Endothelial cell of umbilical vein (primary cell): ENCODE results near the gene COL5A3. TPM values are rescaled to one million over a fixed set of nuclear protein-coding genes. Genes with fewer than 3 reads are reported as not detected.
A peak's percentile ranks its signal among the peaks of the same experiment; 100 is the strongest.

Experiments used
- BruUV-seq: library from RNA; stranded (reverse); fragments of 400-500 nt; replicated peaks from 2 replicates; lab custom pipeline; 2021; lab: Mats Ljungman, UMichigan
- CTCF ChIA-PET: fragments of 300-600, 350-600 bp; sonication (Branson Sonifier 250); formaldehyde crosslinking; loops from one replicate; lab custom pipeline; 2021; ENCODE audit warnings: antibody characterized with exemption, inconsistent platforms; lab: Charles Lee
- POLR2A ChIA-PET: fragments of 300-600, 350-600 bp; sonication (Branson Sonifier 250); formaldehyde crosslinking; loops from one replicate; lab custom pipeline; 2021; ENCODE audit warnings: antibody characterized with exemption, inconsistent platforms; lab: Charles Lee
- DNase-seq: peaks from one replicate; pipeline ENCODE4 v3.0.0-alpha.2; 2011; ENCODE audit warnings: low read depth, low spot score
- FAIRE-seq: peaks from 2 replicates; lab custom pipeline; 2011; peaks lifted over from hg19 to GRCh38; lab: Jason Lieb, UNC
- H2AFZ ChIP-seq: 2 replicates; pipeline ENCODE4 v1.6.0; 2012; ENCODE audit warnings: low read depth, low read length, control low read depth, inconsistent platforms
- H3K27ac ChIP-seq: 2 replicates; pipeline ENCODE4 v1.5.1; 2011; ENCODE audit warnings: low read depth, mild to moderate bottlenecking, control low read depth, low read length, moderate library complexity; ENCODE audit not compliant: insufficient read depth
- H3K27me3 ChIP-seq, 2 experiments: 2 replicates each; pipeline versions ENCODE4 v1.6.0 to v1.6.1; 2011; ENCODE audit warnings: low read length in 2 of 2, mixed read lengths in 1 of 2; ENCODE audit not compliant: control insufficient read depth in 2 of 2, insufficient read depth in 2 of 2
- H3K36me3 ChIP-seq, 2 experiments: 2 replicates in 1 of 2; 3 replicates in 1 of 2; pipeline ENCODE4 v1.5.1; 2011; ENCODE audit warnings: low read length in 2 of 2, mild to moderate bottlenecking in 1 of 2, moderate library complexity in 1 of 2; ENCODE audit not compliant: control insufficient read depth in 2 of 2, insufficient read depth in 2 of 2; ENCODE audit errors: extremely low read depth in 1 of 2
- H3K4me1 ChIP-seq: 3 replicates; pipeline ENCODE4 v1.5.1; 2011; ENCODE audit warnings: mild to moderate bottlenecking, low read length; ENCODE audit not compliant: control insufficient read depth, insufficient read depth; ENCODE audit errors: extremely low read depth
- H3K4me2 ChIP-seq: 2 replicates; pipeline ENCODE4 v1.6.1; 2011; ENCODE audit warnings: low read length, control low read depth, mixed read lengths; ENCODE audit not compliant: insufficient read depth
- H3K4me3 ChIP-seq, 3 experiments: fragments of 200-600 bp in 1 of 3; sonication (generic), shearing (Covaris generic) in 1 of 3; replicated peaks in 1 of 3; 2 replicates each; pipeline ENCODE4 v1.5.1; 2011 to 2016; ENCODE audit warnings: control low read depth in 3 of 3, low read length in 3 of 3, mild to moderate bottlenecking in 2 of 3, inconsistent platforms in 1 of 3, low read depth in 1 of 3, moderate library complexity in 1 of 3; ENCODE audit not compliant: insufficient read depth in 1 of 3
- H3K79me2 ChIP-seq: 2 replicates; pipeline ENCODE4 v1.6.0; 2012; ENCODE audit warnings: low read length, inconsistent platforms; ENCODE audit not compliant: control insufficient read depth, insufficient read depth
- H3K9ac ChIP-seq: replicated peaks from 2 replicates; pipeline ENCODE3; 2011; ENCODE audit warnings: low read length, control low read depth; ENCODE audit not compliant: insufficient read depth; ENCODE audit errors: extremely low read depth
- H3K9me1 ChIP-seq: replicated peaks from 3 replicates; pipeline ENCODE4 v1.6.0; 2011; ENCODE audit warnings: mild to moderate bottlenecking, low read length; ENCODE audit not compliant: control insufficient read depth, insufficient read depth; ENCODE audit errors: extremely low read depth
- H3K9me3 ChIP-seq: replicated peaks from 2 replicates; pipeline ENCODE4 v1.5.1; 2012; ENCODE audit warnings: low read length, inconsistent platforms; ENCODE audit not compliant: control insufficient read depth, insufficient read depth
- H4K20me1 ChIP-seq: replicated peaks from 2 replicates; pipeline ENCODE3; 2011; ENCODE audit warnings: mild to moderate bottlenecking, low read length; ENCODE audit not compliant: control insufficient read depth, insufficient read depth; ENCODE audit errors: extremely low read depth
- CTCF ChIP-seq, 2 donors: IDR thresholded peaks; 1 replicate in 1 of 2; 2 replicates in 1 of 2; pipeline ENCODE4 v1.5.1; 2011; ENCODE audit warnings: low read length in 2 of 2, mild to moderate bottlenecking in 2 of 2, moderate library complexity in 2 of 2, control low read depth in 1 of 2, inconsistent platforms in 1 of 2, low read depth in 1 of 2; ENCODE audit not compliant: insufficient read depth in 1 of 2; ENCODE audit errors: extremely low read depth in 1 of 2
- EZH2 ChIP-seq: IDR thresholded peaks from 2 replicates; pipeline ENCODE4 v1.6.1; 2012; ENCODE audit warnings: borderline replicate concordance, low read depth, mild to moderate bottlenecking, moderate library complexity, low read length, inconsistent platforms; ENCODE audit not compliant: severe bottlenecking
- FOS ChIP-seq: IDR thresholded peaks from 2 replicates; pipeline ENCODE4 v1.6.1; 2011; ENCODE audit warnings: mild to moderate bottlenecking, low read length, moderate library complexity, borderline replicate concordance; ENCODE audit not compliant: insufficient read depth
- GATA2 ChIP-seq: IDR thresholded peaks from 2 replicates; pipeline ENCODE4 v1.7.0; 2011; ENCODE audit warnings: low read depth, mild to moderate bottlenecking, moderate library complexity, mixed read lengths, low read length; ENCODE audit not compliant: insufficient read length, insufficient read depth
- JUN ChIP-seq: IDR thresholded peaks from 2 replicates; pipeline ENCODE4 v1.6.1; 2011; ENCODE audit warnings: borderline replicate concordance, low read depth; ENCODE audit not compliant: insufficient read length, insufficient read depth
- MAX ChIP-seq: IDR thresholded peaks from 2 replicates; pipeline ENCODE4 v1.6.1; 2011; ENCODE audit not compliant: insufficient read depth, insufficient read length
- MYC ChIP-seq: IDR thresholded peaks from one replicate; pipeline ENCODE4 v1.6.1; 2011; ENCODE audit warnings: mild to moderate bottlenecking, low read depth, low read length
- POLR2AphosphoS5 ChIP-seq: IDR thresholded peaks from 2 replicates; pipeline ENCODE4 v1.6.1; 2012; ENCODE audit warnings: low read depth, mild to moderate bottlenecking, control low read depth, low read length, moderate library complexity; ENCODE audit not compliant: insufficient read depth
- dilution Hi-C: fragments of 300-500 bp; cut with MboI; formaldehyde crosslinking; loops from one replicate; pipeline ENCODE4 v1.15.0; 2019; ENCODE audit warnings: low sequenced_read_pairs; ENCODE audit not compliant: extremely low pct_ligation_motif_present
- intact Hi-C: fragments of 100-400 bp; cut with micrococcal nuclease; formaldehyde crosslinking; loops from one replicate; pipeline ENCODE4 v1.10.0; 2022
- polyA plus RNA-seq, 4 experiments: library from polyadenylated mRNA; depleted of rRNA in 3 of 4; stranded (reverse) in 3 of 4; unstranded in 1 of 4; fragments of >200 nt; gene quantifications; 2 replicates each; pipeline versions ENCODE4 v1.2.1 to v1.2.3, GENCODE V29; 2011 to 2012; ENCODE audit warnings: missing spikeins in 1 of 4
- total RNA-seq: library from RNA; stranded (reverse); gene quantifications from 2 replicates; pipeline ENCODE4 v1.2.3, GENCODE V29; 2021

Gene COL5A3
- total and polyA plus RNA-seq, 2 donors (not counting 3 experiments of a cell fraction or from before 2014, with no cell fraction given), result not detected

GRCh38 chr19:10027158-10027997 is 17.1 kb upstream of the COL5A3 start:
- dilution Hi-C loops (no loop called here), intact Hi-C loops (loop anchor here (1.0 to 2.0 kb wide), 3 partner anchors 27 to 891 kb away; no protein-coding TSS in a partner anchor)
- no peak overlapping the region for H3K9ac ChIP-seq
- DNase-seq, result peak; percentile 92
- no peak overlapping the region for H3K4me2 ChIP-seq
- H3K27ac ChIP-seq, result no peak overlapping the region
- peak; percentile 93 to 98 for TF ChIP-seq CTCF (IDR thresholded peaks at IDR 0.05; ENCODE audit: extremely low read depth in 1 of 2, insufficient read depth in 1 of 2, low read depth in 1 of 2, low read length in 2 of 2)
- TF ChIP-seq EZH2, result no peak
- peak; percentile 96 for TF ChIP-seq MAX
- TF ChIP-seq GATA2, result no peak
- TF ChIP-seq FOS, result no peak
- TF ChIP-seq POLR2AphosphoS5, result peak; percentile 54
- TF ChIP-seq MYC, result peak; percentile 81
- no peak for TF ChIP-seq JUN
- H2AFZ ChIP-seq, result no peak overlapping the region
- H3K79me2 ChIP-seq, result no peaks in the 10 kb centered on the region
- H3K4me1 ChIP-seq, result peaks cover 4% of the 10 kb centered on the region
- no peak overlapping the region for H3K4me3 ChIP-seq
- ChIA-PET CTCF (interaction anchor here (0.7 to 4.7 kb wide), 24 partner anchors 9 to 401 kb away, joined by 3 to 191 read pairs (median 5); no protein-coding TSS in a partner anchor), POLR2A (no interaction called here)
- H3K9me3 ChIP-seq, result no peaks in the 10 kb centered on the region
- FAIRE-seq, result peak; percentile 89
- H3K27me3 ChIP-seq, result peaks cover 3 to 4% of the 10 kb centered on the region in 2 experiments
- no peaks in the 10 kb centered on the region for H3K36me3 ChIP-seq
- BruUV-seq, result no TSS peak
- no peaks in the 10 kb centered on the region for H3K9me1 ChIP-seq
- no peaks in the 10 kb centered on the region for H4K20me1 ChIP-seq
